Measurements from ENCODE around the gene SNX5. TPM values are rescaled to one million over a fixed set of nuclear protein-coding genes. Genes with fewer than 3 reads are reported as not detected.

Gene SNX5
- total and polyA plus RNA-seq, 9 of the 15 experiments (the other 6 are each of a cell fraction or from before 2014, with no cell fraction given): 53.5 to 276 (median 160) TPM

- no peak for TF ChIP-seq HDAC2 (IDR thresholded peaks at IDR 0.05)
- 0 out of 6 replicates have a peak, but pooled peaks of 1 of the 3 experiments have one; percentile 3 for TF ChIP-seq CTCF (IDR thresholded peaks at IDR 0.05 in 2 of 3, conservative IDR thresholded peaks at IDR 0.05 in 1 of 3; ENCODE audit: insufficient read depth in 2 of 3, low read depth in 1 of 3, low read length in 3 of 3)
- no peak for TF ChIP-seq ZNF586 (CRISPR knock-in tag; conservative IDR thresholded peaks at IDR 0.05)
- TF ChIP-seq TAF1 (IDR thresholded peaks at IDR 0.05; ENCODE audit: control insufficient read depth, extremely low read depth, insufficient read depth, low read length, severe bottlenecking): peak; percentile 31
- TF ChIP-seq HMG20A (CRISPR knock-in tag; conservative IDR thresholded peaks at IDR 0.05): no peak
- TF ChIP-seq TEAD4 (IDR thresholded peaks at IDR 0.05; ENCODE audit: low read length): peak; percentile 39; the same call in 1 of the 2 replicates
- no peak for TF ChIP-seq TEAD4 (CRISPR knock-in tag; IDR thresholded peaks at IDR 0.05; ENCODE audit: borderline replicate concordance)
- peak in 1 of 2 experiments; percentile 97; a peak in 2 of 4 replicates for TF ChIP-seq ARNT (IDR thresholded peaks at IDR 0.05)
- no peak for TF ChIP-seq MTF1 (CRISPR knock-in tag; IDR thresholded peaks at IDR 0.05; ENCODE audit: borderline replicate concordance)
- no peak for TF ChIP-seq CBFB (CRISPR knock-in tag; IDR thresholded peaks at IDR 0.05)
- TF ChIP-seq ZNF75A (CRISPR knock-in tag; IDR thresholded peaks at IDR 0.05): no peak
- no peak for TF ChIP-seq ZNF76 (CRISPR knock-in tag; IDR thresholded peaks at IDR 0.05; ENCODE audit: borderline replicate concordance)
- TF ChIP-seq JUN (IDR thresholded peaks at IDR 0.05; ENCODE audit: borderline replicate concordance, low read depth, low read length): 0 out of 2 replicates have a peak, but pooled peaks have one; percentile 64
- TF ChIP-seq JUN (CRISPR knock-in tag; IDR thresholded peaks at IDR 0.05; ENCODE audit: borderline replicate concordance): no peak
- TF ChIP-seq RBM14 (IDR thresholded peaks at IDR 0.05; ENCODE audit: borderline replicate concordance, insufficient read depth, low read depth, low read length): no peak
- peak; percentile 77 for TF ChIP-seq EP300 (IDR thresholded peaks at IDR 0.05; ENCODE audit: low read length)
- TF ChIP-seq SMARCE1 (IDR thresholded peaks at IDR 0.05): 0 out of 2 replicates have a peak, but pooled peaks have one; percentile 35
- TF ChIP-seq STAT5A (IDR thresholded peaks at IDR 0.05; ENCODE audit: borderline replicate concordance, low read length): peak; percentile 84
- peak; percentile 89 for TF ChIP-seq FOSL1 (tag; conservative IDR thresholded peaks at IDR 0.05)
- no peak for TF ChIP-seq ZNF668 (CRISPR knock-in tag; IDR thresholded peaks at IDR 0.05)
- peak; percentile 90 for TF ChIP-seq ATF3 (IDR thresholded peaks at IDR 0.05)
- no peak for TF ChIP-seq ATF3 (CRISPR knock-in tag; conservative IDR thresholded peaks at IDR 0.05)
- no peak for TF ChIP-seq TRIM24 (IDR thresholded peaks at IDR 0.05)
- no peak for TF ChIP-seq ILK (tag; IDR thresholded peaks at IDR 0.05; ENCODE audit: borderline replicate concordance, low read depth)
- TF ChIP-seq NONO (IDR thresholded peaks at IDR 0.05; ENCODE audit: low read depth in 2 of 2, low read length in 1 of 2): no peak
- TF ChIP-seq KDM5B (IDR thresholded peaks at IDR 0.05; ENCODE audit: insufficient replicate concordance, low read depth, low read length): peak; percentile 67
- no peak for TF ChIP-seq ZNF699 (CRISPR knock-in tag; IDR thresholded peaks at IDR 0.05; ENCODE audit: insufficient replicate concordance)
- TF ChIP-seq U2AF2 (optimal IDR thresholded peaks at IDR 0.05; ENCODE audit: low read depth, low read length): no peak
- 0 out of 2 replicates have a peak, but pooled peaks have one; percentile 72 for TF ChIP-seq MEF2D (tag; conservative IDR thresholded peaks at IDR 0.05; ENCODE audit: low read depth)
Measured at GRCh38 chr20:17910828-17911294, 57.7 kb downstream of the SNX5 start (continued).

All from K562 (cell line).